HG03460 (cell line): ENCODE data around the gene MARK2.
A peak's percentile ranks its signal among the peaks of the same experiment; 100 is the strongest.
"Not testable (repeated sequence)": the region's sequence is repeated elsewhere in the genome, so short reads cannot be mapped to it uniquely, and the experiment has no call there.

Experiments
- ATAC-seq: cut with Tn5 transposase; IDR thresholded peaks from one replicate; pipeline ENCODE4 v1.9.1; 2021; ENCODE audit not compliant: unreplicated experiment

MARK2 gene

DNA sequence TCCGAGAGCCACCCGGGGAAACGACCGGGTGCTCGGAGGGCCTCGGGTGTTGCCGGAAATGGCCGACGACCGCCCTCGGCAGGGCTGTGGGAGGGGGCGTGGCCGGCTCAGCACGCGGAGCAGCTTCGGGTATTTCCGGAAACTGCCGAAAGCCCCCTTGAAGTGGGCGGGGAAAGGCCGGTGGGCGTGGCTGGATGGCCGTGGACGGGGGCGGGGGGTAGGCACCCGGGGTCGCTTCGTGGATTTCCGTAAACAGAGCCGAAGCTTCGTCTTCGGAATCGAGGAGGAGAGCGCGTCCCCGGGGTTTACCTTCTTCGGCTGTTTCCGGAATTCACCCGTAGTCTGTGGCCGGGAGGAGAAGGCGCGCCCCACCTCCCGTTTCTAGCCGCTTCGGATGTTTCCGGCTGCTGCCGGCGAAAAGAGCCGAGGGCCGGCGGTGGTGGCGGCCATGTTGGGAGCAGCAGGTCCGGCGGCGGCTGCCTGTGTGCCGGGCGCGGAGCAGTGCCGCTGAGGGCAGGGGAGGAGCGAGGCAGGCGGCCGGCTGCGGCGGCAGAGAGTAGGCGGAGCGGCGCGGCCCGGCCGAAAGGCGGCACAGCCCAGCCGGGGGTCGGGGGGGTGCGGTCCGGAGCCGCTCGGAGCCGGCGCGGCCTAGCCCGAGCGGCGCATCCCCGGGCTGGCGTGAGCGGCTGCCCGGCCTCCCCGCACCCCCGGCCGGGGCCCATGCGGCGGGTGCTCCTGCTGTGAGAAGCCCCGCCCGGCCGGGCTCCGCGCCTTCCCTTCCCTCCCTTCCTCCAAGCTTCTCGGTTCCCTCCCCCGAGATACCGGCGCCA, at the start of gene MARK2:
MARK2 (plus strand) TSS at position 433 of the 830 bp plus-strand sequence; CDS start at position 830, 397 bp downstream.
- ATAC-seq: peak; percentile 67

DNA sequence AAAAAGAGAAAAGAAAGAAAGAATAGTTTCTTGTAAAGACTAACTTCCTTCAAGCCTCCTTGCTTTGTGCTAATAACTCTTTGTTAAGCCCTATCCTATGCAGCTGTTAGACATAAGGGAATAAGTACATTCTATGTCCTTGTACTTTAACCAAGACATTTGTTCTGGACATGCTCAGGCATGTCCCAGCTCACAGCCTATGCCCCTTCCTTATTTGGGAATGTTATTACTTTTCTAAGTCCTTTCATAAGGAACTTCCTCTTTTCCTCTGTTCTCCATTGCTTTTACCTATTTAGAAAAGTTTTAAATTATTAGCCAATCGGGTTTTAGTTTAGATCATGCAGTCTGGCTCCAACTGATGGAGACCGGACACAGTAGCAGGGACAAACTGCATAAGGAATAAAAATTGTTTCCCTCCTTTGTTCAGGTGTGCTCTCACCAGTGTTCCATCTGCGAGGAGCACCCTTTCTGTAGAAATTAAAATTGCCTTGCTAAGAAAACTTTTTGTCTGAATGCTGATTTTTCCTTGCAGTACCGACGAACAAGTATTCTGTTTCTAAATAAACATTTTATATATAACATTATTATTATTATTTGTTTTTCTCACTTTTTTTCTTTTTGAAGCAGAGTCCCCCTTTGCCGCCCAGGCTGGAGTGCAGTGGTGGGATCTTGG, 47.3 kb upstream of the MARK2 start:
- no peak for ATAC-seq

DNA sequence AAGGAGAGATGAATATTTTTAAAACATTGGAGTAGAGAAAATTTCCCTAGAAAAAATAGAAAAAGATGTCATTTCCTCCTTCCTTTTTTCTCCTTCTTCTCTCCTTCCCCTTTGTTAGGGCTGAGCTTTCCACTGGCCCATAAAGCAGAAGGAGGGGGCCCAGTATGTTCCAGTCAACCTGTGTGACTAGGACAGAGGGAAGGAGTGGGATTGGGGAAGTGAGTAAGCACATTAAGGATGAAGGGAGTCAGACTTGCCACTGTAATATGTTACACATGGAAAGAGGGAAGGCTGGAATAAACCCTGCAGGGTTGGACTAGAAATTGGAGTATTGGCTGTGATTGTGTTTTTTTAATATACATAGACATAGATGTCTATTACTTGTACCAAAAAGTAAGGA, 45.7 kb upstream of the MARK2 start:
- ATAC-seq: no peak

DNA sequence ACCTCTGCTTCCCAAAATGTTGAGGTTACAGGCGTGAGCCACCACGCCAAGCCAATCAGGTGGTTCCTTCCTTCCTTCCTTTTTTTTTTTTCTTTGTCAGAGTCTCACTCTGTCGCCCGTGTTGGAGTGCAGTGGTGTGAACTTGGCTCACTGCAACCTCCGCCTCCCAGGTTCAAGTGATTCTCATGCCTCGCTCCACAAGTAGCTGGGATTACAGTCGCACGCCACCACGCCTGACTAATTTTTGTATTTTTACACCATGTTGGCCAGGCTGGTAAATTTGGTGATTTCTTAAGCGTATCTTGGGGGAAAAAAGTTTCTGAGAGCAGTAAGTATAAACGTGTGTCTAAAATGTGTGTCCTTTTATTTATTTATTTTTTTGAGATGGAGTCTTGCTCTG, 43.8 kb upstream of the MARK2 start:
- ATAC-seq: no peak

DNA sequence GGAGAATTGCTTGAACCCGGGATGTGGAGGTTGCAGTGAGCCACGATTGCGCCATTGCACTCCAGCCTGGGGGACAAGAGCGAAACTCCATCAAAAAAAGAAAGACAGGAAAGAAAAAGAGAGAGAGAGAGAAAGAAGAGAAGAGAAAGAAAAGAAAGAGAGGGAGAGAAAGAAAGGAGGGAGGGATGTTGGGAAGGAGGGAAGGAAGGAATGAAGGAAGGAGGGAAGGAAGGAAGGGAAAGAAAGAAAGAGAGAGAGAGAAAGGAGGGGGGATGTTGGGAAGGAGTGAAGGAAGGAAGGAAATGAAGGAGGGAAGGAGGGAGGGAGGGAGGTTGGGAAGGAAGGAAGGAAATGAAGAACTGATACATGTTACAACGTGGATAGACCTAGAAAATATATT, 38.0 kb upstream of the MARK2 start:
- ATAC-seq: no peak

DNA sequence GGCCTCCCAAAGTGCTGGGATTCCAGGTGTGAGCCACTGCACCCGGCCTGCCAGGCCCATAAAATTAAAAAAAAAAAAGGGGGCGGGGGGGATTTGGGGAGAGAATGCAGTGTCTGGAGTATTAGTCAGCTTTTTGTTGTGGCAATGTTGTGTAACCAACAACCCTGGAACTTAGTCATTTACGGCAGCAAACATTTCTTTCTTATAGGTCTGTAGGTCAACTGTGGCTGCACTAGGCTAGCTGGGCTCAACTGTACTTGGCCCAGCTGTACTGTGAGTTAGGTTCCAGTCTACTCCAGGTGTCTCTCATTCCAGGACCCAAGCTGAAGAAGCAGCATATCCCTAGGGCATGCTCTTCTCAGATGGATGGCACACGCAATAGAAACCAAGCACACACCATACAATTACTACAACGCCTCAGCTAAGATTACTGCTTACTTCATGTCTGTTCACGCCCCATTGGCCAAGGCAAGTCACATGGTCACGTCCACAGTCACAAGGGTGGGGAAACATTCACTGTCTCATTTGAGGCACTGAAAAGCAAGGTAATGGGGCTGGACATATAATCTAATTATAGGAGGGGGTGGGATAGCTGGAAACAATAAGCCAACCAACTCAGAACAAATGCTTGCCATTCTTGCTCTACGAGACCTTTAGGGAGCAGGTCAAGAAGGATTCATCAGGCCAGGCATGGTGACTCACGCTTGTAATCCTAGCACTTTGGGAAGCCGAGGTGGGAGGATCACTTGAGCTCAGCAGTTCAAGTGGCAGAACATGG, 36.1 kb upstream of the MARK2 start:
- ATAC-seq: no peak

DNA sequence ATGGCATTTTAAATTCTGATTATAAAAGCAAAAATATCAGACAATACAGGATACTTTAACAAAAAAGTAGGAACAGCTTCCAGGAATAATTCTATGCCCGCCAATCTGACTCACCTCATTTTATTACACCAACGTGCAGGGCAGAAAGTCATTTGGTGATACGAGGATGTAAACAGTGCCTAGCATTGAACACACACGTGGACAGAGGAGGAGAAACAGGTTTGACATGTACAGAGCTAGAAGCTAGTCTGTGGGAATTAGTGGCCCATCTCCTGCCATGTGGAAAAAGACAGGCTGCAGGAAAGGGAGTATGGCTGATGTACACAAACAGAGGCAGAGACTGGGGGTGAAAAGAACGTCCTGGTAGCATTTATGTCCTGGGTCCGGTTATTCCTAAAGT, 34.7 kb upstream of the MARK2 start:
- no peak for ATAC-seq

DNA sequence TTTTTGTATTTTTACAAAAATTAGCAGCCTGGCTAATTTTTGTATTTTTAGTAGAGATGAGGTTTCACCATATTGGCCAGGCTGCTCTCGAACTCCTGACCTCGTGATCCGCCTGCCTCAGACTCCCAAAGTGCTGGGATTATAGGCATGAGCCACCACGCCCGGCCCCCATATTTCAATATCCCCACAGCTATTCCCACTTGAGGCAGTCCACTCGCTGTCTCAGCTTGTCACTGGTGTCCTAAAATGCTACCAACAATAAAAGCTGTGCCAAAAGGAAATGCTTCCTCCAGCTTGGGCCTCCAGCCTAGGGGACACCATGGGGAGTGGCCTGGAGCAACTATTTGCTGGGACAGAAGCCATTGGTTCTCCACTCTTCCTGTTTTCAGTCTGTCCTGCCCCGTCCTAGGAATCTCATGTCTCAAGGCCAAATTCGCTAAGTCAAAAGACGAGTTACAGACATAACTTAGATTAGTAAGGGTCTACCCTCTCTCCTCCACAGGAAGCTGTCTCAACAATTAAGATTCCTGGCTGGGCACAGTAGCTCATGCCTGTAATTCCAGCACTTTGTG, 33.0 kb upstream of the MARK2 start:
- ATAC-seq: no peak

DNA sequence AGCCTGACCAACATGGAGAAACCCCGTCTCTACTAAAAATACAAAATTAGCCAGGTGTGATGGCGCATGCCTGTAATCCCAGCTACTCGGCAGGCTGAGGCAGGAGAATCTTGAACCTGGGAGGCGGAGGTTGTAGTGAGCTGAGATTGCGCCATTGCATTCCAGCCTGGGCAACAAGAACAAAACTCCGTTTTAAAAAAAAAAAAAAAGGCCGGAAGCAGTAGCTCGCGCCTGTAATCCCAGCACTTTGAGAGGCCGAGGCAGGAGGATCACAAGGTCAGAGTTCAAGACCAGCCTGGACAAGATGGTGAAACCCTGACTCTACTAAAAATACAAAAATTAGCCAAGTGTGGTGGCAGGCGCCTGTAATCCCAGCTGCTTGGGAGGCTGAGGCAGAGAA, 28.5 kb upstream of the MARK2 start:
- ATAC-seq: not testable (repeated sequence)

DNA sequence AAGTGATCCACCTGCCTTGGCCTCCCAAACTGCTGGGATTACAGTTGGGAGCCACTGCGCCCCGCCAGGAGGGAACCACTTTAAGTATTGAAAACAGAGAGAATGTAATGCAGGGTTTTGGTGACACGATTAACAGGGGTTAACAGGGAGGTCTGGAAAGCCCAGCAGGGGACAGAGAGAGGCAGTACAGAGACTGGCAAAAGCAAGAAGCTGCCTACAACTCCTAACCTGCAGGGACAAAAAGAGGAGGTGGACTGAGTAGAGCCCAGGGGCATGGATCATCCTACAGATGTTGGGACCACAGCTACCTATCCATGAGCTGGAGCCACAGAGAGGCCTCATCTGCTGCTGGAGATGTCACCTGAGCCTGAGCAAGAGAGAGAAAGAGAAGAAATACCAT, 27.4 kb upstream of the MARK2 start:
- ATAC-seq: no peak

DNA sequence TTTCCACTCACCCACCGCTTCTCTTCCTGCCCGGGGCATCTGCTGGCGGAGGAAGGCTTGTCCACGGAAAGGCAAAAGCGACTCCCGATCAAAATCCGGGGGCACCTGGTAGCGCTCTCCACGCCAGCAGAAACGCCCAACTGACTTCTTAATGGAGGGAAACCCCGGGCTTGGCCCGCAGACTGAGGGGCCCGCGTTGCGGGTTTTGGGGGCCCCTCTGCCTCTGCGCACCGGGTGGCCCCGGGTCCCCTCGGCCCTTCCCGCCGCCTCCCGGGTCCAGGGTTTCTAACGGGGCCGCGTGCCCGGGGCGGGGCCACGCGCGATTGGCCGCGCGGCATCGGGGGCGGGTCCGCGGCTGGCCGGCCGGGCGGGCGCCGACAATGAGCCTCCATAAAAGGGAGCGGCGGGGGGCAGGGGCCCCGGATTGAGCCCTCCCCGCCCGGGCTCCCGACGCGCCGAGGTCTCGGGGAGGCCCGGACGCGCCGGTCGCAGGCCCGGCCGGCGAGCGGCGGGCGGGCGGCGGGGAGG, 25.8 kb upstream of the MARK2 start, which contains the start of gene SPINDOC:
SPINDOC (plus strand) TSS at position 422 of the 528 bp plus-strand sequence. CDS start 231 bp downstream, outside the sequence.
- peak; percentile 83 for ATAC-seq

DNA sequence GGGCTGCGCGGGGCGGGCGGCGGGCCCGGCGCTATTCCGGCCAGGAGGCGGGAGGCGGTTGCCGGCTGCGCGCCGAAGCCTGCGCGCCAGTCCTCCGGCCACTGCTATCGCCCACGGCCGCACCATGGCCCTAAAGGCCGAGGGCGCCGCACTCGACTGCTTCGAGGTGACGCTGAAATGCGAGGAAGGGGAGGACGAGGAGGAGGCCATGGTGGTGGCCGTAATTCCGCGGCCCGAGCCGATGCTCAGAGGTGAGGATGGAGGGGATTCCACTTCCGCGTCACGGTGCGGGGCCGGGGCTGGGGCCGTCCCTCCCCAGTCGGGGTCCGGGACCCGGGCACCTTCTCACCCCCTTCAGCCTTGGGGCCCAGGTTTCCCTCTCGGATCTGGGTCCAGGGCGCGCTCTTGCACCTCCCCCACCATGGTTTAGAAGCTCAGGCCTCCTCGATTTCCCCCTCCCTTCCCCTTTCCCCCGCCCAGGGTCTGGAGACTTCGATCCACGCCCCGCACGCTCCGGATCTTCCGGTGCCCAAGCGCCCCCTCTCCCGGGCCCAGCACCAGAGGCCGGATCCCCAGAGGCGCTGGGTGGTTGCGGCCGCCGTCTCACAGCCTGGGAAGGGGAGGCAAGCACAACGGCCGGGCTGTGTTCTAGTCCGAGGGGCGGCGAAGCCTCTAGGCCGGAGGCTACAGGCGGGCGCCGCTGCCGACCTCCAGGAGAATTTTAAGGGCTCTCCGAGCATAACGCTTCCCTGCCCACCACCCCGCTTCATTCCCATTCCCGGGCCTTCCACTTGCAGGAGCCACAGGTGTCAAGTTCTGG, 25.1 kb upstream of the MARK2 start:
- peak; percentile 30 for ATAC-seq

DNA sequence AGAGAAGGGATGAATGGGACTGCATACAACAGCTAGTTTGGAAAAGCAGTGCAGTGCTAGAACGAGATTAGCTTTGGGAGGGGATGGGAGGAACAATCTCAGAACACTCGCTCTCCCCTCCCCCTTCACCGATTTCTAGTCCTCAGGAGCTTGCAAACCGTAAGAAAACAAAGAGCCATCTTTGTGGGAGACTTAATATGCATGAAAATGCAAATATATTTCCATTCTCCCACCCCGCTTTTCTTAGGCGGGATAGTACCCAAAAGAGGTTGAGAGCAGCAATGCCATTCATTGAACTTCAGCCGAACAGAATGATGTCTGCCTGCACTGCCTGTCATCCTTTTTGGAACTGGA, 24.6 kb upstream of the MARK2 start:
- no peak for ATAC-seq

DNA sequence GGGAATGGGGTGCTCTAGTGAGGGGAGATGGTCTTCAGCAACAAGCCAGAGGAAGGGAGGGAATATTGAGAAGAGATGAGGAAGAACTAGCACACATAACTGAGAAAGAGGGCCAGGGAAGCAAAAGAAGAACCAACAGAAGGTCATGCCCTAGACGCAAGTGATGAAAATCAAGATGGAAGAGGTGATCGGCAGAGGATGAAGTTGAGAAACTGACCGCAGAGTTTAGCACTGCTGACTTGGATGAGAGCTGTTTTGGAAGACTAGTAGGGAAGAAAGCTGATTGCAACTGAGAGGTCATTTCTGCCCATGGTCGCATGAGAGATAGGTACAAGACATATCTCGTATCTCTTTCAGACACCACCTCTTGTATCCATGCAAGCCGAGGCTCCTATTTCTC, 22.7 kb upstream of the MARK2 start:
- ATAC-seq: no peak

DNA sequence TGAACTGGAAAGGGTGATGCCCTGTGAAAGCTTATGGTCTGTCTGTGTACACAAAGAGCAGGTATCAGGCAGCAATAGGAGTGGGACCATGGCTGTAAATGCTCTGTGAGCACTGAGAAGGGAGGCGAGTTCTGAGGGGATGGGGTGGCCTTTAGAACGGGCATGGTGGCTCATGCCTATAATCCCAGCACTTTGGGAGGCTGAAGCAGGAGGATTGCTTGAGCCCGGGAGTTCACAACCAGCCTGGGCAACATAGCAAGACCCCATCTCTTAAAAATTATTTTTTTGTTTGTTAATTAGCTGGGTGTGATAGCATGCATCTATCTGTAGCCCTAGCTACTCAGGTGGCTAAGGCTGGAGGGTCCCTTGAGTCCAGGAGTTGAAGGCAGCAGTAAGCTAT, 22.2 kb upstream of the MARK2 start:
- ATAC-seq: no peak

DNA sequence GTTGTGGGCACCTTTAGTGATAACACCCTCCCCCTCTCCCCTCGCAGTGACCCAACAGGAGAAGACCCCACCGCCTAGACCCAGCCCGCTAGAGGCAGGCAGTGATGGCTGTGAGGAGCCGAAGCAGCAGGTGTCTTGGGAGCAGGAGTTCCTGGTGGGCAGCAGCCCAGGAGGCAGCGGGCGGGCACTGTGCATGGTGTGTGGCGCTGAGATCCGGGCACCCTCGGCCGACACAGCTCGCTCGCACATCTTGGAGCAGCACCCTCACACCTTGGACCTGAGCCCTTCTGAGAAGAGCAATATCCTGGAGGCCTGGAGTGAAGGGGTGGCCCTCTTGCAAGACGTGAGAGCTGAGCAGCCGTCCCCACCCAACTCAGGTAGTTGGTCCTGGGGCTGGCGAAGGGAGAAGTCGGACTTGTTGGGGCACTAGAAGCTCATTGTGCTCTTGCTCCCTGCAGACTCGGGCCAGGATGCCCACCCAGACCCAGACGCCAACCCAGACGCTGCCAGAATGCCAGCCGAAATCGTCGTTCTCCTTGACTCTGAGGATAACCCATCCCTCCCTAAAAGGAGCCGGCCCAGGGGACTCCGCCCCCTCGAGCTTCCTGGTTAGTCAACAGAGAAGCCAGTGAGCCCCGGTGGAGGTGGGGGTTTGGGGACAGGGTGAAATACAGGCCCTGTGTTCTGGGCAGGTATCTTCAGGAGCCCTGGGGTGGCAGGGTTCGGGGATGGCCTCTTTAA, 21.0 kb upstream of the MARK2 start:
- no peak for ATAC-seq

DNA sequence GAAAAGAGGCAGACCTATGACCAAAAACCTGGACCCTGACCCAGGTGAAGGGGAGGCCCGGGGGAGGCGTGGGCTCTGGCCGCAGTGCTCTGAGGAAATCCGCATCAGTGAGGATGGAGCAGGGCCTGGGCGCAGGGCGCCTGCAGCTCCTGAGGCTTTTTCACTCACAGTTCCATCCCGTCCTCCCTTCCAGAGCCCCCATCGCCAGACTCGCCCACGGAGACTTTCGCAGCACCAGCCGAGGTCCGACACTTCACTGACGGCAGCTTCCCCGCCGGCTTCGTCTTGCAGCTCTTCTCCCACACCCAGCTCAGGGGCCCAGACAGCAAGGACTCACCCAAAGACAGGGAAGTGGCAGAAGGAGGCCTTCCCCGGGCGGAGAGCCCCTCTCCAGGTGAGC, 20.3 kb upstream of the MARK2 start:
- ATAC-seq: no peak

DNA sequence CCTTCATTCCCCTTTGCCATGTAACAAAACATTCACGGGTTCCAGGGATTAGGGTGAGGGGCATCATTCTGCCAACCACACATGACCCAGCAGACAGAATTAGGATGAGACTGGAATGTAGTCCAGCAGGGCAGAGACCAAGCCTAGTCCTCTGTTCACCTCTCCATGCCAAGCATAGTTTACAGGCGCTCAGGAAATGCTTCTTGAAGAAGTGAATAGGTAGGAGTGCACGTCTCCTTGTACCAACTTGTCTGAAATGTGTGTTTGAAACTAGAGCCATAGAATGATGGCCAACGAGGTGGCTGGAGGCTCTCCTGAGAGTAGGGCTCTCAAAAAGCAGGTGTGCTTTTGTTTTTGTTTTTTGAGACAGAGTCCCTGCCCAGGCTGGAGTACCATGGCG, 17.5 kb upstream of the MARK2 start:
- ATAC-seq: no peak

DNA sequence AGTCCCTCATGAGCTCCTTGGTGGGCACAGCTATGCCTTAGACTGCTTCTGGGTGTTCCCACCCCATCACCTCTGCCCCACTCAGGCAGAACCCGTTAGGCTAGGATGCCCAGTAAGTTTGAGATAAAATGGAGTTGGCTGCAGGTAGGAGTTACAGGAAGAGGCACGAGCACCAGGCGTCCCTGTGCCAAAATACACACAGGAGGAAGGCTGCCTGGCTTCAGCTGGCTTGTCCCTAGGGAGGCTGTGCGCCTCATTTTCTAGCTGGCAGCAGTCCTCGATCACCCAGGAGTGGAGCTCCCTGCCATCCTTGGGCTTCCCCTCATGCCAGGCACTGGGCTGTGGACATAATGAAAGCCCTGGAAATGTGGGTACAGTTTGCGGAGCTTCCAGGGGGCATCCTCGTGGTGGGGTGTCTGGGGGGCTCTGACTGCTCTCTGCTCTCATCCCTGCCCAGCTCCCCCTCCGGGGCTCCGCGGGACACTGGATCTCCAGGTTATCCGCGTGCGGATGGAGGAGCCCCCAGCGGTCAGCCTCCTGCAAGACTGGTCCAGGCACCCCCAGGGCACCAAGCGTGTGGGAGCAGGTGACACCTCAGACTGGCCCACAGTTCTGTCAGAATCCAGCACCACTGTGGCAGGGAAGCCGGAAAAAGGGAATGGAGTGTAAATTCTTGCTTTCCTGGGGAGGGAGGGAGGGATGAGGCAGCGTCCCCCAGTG, 12.3 kb upstream of the MARK2 start:
- ATAC-seq: no peak
